Activated CD4-positive, alpha-beta T cell treated with anti-CD3 and anti-CD28 coated beads for 48 hours (primary cell): ENCODE results near the gene GJC2.

Experiments used
- DNase-seq: peaks from one replicate; pipeline ENCODE4 v3.0.0-alpha.2; 2020

Gene GJC2

DNA sequence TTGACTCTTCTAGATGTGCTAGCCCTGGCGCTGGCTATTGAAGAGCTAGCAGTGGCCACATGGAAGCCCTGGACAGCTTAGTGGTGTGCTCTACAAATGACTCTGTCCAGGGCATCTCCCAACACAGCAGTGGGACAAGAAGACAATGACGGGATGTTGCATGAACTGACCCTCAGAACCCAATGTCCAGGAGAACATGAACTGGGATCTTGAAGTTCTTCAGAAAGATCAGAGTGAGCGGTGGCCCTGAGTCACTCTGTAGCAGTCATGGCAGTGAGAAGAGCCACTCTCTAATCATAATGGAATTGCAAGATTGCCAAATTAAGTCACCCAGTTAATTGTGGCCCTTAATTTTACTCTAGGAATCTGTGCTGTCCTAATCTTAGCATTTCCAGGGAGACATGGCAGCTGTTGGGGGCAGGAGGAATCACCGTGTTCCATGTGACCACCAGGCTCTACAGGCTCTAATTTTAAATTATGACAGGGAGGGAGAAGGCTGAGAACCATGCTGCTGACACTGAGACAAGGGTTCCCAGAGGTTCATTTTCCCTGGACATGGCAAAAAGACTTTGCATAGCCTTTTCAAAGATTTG is 47.9 kb downstream of the GJC2 start:
- no peak for DNase-seq

GRCh38 chr1:228198977-228199590 is 49.4 kb downstream of the GJC2 start:
- DNase-seq: no peak

- DNase-seq: no peak
These were observed 55.2 kb downstream of the GJC2 start for GRCh38 chr1:228204958-228205357.

GRCh38 chr1:228205526-228206436 is 56.1 kb downstream of the GJC2 start:
- no peak for DNase-seq

GRCh38 chr1:228206582-228207351 is 57.0 kb downstream of the GJC2 start:
- no peak for DNase-seq

DNA sequence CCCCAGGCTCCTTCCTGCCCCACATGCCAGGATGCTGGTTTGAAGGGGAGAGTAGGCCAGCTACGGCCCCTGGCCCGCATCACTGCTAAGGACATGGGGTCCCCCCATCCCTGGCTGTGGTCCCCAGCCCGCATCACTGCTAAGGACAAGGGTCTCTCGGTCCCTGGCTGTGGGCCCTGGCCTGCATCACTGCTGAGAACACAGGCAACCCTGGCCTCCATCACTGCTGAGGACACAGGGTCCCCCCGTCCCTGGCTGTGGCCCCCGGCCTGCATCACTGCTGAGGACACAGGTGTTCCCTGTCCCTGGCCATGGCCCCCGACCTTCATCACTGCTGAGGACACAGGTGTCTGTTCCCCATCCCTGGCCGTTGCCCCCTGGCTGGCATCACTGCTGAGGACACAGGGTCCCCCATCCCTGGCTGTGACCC is 57.7 kb downstream of the GJC2 start:
- DNase-seq: no peak

DNA sequence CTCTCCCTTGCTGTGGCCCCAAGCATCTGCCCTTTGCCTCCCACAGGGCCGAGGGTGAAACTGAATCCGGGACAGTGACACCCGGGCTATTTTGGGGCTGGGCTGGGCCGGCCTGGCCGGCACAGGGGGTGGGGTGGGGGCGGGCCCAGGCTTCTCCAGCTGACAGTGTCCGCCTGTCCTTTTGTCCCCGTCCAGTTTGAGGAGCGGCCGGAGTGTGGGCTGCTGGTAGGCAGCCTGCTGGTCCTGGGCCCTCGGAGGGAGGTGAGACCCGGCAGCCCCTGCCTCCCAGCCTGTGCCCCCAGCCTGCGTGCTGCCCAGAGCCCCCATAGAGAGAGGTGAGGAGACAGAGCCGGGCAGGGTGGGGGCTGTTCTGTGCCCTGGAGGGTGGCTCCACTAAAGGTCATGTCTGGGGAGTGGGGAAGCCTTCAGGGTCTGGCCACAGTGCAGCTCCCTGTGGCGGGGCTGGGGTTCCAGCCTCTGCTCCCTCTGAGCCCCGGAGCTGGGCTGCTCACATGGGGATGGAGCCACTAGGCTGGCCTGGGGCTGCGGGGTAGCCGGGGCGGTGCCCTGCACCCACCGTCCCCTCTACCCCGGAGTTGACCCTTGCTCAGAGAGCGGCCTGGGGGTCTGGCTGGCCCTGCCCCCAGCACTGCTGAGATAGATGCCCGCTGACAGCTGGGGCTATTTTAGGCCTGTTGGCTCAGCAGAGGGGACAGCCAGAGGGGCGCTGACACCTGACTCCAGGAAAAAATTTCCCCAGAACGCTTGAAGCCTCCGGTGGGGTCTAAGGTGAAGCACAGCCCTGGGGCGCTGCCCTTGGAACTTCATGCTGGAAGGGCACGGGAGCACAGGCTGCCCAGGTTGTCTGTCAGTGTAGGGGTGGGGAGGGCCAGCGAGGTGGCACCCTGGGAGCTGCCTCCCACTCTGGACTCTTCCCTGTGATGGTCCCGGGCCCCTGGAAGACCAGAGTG is 58.4 kb downstream of the GJC2 start, which contains the start of gene OBSCN:
Gene OBSCN, plus strand, starts transcription at position 194 of the 971 bp plus-strand sequence. CDS start 3,740 bp downstream, outside the sequence.
- DNase-seq: no peak

GRCh38 chr1:228208831-228209551 is 59.3 kb downstream of the GJC2 start:
- DNase-seq: no peak
